ENCODE results near the gene ADAMTS9.

DNA sequence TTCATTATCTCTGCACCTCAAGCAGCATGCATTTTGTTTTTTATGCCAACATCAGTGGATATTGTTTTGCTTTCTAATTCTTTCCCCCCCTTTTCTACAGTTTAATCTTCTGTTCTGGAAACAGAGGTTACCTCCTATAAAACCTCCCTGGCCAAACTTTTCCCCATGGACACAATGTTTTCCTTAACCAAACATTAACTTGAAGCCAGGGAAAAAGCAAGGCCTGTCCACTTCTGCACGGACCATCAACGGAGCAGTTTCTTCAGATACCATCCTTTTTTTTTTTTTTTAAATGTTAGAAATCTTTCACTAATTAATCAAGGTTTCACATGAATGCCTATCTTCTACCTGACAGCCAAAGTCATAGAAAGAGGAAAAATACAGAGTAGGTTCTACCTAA is 127.0 kb downstream of the ADAMTS9 start:
- TF ChIP-seq, protein P1, sequence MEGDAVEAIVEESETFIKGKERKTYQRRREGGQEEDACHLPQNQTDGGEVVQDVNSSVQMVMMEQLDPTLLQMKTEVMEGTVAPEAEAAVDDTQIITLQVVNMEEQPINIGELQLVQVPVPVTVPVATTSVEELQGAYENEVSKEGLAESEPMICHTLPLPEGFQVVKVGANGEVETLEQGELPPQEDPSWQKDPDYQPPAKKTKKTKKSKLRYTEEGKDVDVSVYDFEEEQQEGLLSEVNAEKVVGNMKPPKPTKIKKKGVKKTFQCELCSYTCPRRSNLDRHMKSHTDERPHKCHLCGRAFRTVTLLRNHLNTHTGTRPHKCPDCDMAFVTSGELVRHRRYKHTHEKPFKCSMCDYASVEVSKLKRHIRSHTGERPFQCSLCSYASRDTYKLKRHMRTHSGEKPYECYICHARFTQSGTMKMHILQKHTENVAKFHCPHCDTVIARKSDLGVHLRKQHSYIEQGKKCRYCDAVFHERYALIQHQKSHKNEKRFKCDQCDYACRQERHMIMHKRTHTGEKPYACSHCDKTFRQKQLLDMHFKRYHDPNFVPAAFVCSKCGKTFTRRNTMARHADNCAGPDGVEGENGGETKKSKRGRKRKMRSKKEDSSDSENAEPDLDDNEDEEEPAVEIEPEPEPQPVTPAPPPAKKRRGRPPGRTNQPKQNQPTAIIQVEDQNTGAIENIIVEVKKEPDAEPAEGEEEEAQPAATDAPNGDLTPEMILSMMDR (IDR thresholded peaks at IDR 0.05; ENCODE audit: poor library complexity, severe bottlenecking): no peak
- TF ChIP-seq EP300 (conservative IDR thresholded peaks at IDR 0.05; ENCODE audit: poor library complexity, severe bottlenecking) (no peak), POLR2AphosphoS5 (IDR thresholded peaks at IDR 0.05) (no peak), TAF1 (IDR thresholded peaks at IDR 0.05; ENCODE audit: low read depth) (no peak), SMC3 (conservative IDR thresholded peaks at IDR 0.05; ENCODE audit: poor library complexity) (no peak), EZH2 (IDR thresholded peaks at IDR 0.05; ENCODE audit: borderline replicate concordance, insufficient read depth, low read length, poor library complexity, severe bottlenecking) (no peak), RAD21 (conservative IDR thresholded peaks at IDR 0.05) (no peak)
- TF ChIP-seq, protein P2, sequence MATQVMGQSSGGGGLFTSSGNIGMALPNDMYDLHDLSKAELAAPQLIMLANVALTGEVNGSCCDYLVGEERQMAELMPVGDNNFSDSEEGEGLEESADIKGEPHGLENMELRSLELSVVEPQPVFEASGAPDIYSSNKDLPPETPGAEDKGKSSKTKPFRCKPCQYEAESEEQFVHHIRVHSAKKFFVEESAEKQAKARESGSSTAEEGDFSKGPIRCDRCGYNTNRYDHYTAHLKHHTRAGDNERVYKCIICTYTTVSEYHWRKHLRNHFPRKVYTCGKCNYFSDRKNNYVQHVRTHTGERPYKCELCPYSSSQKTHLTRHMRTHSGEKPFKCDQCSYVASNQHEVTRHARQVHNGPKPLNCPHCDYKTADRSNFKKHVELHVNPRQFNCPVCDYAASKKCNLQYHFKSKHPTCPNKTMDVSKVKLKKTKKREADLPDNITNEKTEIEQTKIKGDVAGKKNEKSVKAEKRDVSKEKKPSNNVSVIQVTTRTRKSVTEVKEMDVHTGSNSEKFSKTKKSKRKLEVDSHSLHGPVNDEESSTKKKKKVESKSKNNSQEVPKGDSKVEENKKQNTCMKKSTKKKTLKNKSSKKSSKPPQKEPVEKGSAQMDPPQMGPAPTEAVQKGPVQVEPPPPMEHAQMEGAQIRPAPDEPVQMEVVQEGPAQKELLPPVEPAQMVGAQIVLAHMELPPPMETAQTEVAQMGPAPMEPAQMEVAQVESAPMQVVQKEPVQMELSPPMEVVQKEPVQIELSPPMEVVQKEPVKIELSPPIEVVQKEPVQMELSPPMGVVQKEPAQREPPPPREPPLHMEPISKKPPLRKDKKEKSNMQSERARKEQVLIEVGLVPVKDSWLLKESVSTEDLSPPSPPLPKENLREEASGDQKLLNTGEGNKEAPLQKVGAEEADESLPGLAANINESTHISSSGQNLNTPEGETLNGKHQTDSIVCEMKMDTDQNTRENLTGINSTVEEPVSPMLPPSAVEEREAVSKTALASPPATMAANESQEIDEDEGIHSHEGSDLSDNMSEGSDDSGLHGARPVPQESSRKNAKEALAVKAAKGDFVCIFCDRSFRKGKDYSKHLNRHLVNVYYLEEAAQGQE (IDR thresholded peaks at IDR 0.05; ENCODE audit: borderline replicate concordance): no peak
